NCI-H526 (cell line): ENCODE measurements around the gene SNX27.
"Not testable (repeated sequence)": the region's sequence is repeated elsewhere in the genome, so short reads cannot be mapped to it uniquely, and the experiment has no call there.

ENCODE experiments used
- DNase-seq, 2 experiments: peaks; one replicate each; lab custom pipeline; 2025; lab: John Stamatoyannopoulos, UW

Gene SNX27

DNA sequence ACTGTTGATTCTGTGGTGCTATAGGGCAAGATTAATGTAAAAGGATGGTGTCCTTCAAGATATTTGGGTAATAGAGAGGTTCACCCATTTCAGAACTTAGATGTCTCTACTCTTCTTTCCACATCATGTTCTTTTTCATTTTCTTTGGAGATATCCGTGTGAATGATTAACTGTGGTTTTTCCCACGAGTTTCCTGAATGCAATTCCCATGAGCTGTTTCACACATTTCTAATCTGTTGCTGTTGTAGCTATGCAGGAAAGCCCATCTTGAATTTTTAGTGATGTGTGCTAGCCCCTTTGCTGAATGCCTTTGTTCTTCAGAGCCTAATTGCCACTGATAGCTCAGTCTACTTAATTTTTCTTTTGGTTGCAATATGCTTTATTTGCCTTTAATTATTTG lies 27.6 kb downstream of the SNX27 start:
- DNase-seq, result no peak

DNA sequence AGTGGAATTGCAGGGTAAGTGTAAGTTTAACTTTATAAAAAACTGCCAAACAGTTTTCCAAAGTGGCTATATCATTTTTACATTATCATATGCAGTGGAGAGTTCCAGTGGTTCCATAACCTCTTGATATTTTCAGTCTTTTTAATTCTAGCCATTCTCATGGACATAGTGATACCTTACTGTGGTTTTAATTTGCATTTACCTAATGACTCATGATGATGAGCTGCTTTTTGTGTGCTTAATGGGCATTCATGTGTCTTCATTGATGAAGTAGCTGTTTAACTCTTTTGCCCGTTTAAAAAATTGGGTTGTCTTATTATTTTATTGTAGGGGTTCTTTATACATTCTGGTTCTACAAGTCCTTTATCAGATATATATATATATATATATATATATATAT lies 29.4 kb downstream of the SNX27 start:
- peak; percentile 63 for DNase-seq

DNA sequence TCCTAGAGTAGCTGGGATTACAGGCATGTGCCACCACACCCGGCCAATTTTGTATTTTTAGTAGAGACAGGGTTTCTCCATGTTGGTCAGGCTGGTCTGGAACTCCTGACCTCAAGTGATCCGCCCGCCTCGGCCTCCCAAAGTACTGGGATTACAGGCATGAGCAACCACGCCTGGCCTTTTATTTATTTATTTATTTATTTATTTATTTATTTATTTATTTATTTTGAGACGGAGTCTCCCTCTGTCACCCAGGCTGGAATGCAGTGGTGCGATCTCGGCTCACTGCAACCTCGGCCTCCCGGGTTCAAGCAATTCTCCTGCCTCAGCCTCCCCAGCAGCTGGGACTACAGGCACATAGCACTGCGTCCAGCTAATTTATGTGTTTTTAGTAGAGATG lies 31.2 kb downstream of the SNX27 start:
- not testable (repeated sequence) for DNase-seq

DNA sequence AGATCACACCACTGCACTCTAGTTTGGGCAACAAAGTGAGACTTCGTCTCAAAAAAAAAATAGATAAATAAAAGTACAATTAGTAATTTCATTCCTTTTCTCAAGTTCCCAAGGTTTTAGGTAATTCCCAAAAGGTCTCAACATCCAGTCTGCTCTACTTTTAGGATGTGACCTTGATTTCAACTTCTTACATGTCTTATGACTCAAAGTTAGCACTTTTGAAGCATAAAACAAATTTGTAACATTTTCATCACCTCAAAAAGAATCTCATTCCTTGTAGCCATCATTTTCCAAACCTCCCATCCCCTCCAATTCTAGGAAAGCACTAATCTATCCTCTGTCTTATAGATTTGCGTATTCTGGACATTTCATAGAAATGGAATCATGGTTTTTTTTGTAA lies 32.2 kb downstream of the SNX27 start:
- no peak for DNase-seq

DNA sequence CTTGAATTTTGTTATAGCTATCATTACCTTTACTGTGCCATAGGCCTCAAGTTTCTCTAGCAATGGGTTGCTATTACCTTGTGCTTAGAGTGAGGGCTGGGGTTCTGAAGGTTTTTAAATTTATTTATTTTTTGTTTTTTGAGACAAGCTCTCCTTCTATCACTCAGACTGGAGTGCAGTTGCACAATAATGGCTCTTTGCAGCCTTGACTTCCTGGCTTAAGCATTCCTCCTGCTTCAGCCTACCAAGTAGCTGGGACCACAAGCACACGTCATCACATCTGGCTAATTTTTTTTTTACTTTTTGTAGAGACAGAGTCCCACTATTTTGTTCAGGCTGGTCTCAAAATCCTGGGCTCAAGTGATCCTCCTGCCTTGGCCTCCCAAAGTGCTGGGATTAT lies 41.5 kb downstream of the SNX27 start:
- no peak for DNase-seq

DNA sequence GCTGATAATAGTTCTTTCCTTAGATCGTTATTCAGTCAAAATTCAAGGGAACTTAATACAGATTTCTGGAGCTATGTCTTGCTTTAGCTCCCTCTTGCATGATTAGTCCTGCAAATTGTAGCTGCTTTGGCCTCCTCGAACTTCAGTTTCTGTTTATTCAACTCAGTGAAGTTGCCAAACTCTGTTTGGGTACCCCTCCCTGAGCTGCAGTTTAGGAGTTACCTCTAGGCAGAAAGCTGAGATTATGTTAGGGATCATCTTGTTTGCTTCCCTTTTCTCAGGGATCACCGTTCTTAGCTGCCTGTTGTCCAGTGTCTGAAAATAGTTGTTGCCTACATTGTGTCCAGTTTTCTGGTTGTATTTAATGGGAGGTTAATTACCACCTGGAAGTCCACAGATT lies 43.5 kb downstream of the SNX27 start:
- DNase-seq, result no peak

DNA sequence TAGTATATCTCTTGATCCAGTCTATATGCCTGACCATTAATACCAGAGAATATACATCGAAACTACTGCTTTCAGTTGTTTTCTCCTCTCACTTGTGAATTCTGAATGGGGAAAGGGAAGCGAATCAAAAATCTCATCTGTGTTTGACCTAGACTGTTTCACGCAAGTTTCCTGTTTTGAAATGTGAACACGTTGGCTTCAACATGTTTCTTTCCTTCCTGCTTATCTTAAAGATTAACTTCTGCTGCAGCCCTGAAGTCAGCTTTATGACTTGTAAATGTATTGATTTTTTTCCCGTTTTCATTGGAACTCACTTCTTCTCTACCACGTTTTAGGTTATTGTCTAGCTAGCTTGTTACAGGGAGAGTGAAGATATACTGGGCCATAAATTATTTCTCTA lies 49.9 kb downstream of the SNX27 start:
- no peak for DNase-seq

DNA sequence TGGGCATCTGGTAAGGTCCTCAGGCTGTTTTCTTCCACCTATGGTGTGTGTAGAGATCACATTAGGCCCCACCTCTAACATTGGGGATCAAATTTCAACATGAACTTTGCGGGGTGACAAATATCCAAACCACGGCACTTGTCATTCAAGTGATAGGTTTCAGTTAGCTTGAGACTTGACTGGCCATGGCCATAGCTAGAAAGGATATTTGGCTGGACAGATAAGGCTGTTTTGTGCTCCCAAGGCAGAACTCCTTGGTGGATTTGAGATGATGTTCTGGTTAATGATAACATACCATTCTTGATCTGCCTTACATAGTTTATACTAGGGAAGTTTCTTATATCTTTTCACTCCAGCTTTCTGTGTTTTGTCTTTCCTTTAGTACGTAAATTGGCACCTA lies 56.2 kb downstream of the SNX27 start:
- DNase-seq, result no peak

DNA sequence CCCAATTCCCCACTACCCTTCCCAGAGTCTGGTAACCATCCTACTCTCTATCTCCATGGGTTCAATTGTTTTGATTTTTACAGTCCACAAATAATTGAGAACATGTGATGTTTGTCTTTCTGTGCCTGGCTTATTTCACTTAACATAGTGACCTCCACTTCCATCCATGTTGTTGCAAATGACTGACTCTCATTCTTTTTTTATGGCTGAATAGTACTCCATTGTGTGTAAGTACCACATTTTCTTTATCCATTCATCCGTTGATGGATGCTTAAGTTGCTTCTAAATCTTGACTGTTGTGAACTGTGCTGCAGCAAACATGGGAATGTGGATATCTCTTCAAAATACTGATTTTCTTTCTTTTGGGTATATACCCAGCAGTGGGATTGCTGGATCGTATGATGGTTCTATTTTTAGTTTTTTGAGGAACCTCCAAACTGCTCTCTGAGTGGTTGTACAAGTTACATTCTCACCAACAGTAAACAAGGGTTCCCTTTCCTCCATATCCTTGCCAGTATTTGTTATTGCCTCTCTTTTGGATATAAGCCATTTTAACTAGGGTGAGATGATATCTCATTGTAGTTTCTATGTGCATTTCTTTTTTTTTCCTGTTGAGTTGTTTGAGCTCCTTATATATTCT lies 58.3 kb downstream of the SNX27 start:
- DNase-seq, result not testable (repeated sequence)

DNA sequence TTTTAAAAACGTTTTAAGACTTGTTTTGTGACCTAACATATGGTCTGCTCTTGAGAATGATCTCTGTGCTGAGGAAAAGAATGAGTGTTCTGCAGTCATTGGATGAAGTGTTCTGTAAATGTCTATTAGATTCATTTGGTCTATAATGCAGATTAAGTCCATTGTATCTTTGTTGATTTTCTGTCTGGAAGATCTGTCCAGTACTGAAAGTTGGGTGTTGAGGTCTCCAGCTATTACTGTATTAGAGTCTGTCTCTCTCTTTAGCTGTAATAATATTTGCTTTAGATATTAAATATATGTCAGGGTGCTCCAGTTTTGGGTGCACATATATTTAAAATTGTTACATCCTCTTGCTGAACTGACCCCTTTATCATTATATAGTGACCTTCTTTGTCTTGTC lies 61.6 kb downstream of the SNX27 start:
- DNase-seq, result no peak

DNA sequence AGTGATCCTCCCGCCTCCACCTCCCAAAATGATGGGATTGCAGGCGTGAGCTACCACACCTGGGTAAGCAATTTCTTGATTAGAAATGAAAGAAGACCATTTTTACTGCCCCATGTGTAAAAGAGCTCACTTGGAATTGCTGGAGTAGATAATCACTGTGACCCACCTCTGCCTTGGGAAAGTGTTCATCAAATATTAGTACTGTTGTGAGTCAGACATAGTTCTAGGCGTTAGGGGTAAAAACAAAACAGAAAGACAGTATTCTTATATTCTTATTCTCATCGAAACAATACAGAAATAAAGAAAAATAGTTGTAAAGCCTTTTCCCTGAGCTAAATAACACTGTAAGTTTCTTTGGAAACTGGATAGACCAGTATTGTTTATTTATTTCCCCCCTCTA lies 68.5 kb downstream of the SNX27 start:
- DNase-seq, result no peak

DNA sequence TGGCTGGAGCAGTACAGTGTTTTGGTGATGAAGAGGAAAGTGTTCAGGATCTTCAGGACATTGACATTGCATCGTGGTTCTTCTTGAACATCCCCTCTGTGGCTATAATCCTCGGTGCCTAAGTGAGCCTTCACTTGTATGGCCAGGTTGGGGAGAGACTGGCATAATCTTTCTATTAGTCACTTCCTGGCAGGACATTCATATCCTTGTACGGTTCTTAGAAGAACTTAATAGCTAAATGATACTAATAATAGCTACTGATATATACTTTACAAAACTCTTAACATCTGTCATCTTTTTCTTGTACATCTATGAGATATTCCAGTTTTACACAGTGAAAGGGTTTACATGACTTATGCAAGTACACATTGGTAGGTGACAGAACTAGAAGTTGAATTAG lies 69.0 kb downstream of the SNX27 start:
- DNase-seq, result no peak

DNA sequence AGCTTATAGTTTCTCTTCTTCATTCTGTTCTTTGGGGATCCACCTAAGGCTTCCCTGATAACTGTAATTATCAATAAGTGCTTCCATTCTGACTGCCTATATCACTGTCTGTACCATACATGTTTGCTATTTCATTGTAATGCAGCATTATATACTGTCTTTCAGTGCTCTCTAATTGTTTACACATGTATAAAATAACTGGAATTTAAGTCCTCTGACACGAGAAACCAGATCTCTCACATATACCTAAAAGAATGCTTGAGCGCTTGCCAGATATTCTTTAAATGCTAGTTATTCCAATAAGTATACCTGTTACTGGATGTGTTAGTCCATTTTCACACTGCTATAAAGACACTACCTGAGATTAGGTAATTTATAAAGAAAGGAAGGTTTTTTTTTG lies 70.1 kb downstream of the SNX27 start:
- DNase-seq, result no peak

DNA sequence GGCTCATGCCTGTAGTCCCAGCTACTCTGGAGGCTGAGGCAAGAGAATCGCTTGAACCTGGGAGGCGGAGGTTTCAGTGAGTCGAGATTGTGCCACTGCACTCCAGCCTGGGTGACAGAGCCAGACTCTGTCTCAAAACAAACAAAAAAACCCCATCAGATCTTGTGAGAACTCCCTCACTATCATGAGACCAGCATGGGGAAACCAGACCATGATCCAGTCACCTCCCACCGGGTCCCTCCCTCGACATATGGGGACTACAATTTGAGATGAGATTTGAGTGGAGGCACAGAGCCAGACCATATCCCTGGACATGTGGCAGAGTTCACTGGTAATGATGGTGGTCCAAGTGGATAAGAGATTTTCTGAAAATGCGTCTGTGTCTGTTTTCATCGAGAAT lies 71.1 kb downstream of the SNX27 start:
- not testable (repeated sequence) for DNase-seq

DNA sequence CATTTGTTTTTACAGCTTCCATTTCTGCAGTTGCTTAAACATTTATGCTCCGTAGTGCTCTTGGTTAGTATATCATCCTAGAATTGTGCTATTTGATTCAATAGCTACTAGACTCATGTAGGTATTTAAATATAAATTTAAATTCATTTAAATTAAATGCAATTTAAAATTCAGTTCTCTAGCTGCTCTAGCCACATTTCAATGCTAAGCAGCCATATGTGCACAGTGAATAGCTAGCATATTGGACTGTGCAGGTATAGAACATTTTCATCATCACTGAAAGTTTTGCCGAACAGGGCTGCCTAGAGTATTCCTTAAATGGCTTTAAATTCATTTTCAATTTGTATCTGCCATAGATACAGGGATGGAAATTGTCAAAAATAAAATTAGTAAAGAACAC lies 72.3 kb downstream of the SNX27 start:
- no peak for DNase-seq

DNA sequence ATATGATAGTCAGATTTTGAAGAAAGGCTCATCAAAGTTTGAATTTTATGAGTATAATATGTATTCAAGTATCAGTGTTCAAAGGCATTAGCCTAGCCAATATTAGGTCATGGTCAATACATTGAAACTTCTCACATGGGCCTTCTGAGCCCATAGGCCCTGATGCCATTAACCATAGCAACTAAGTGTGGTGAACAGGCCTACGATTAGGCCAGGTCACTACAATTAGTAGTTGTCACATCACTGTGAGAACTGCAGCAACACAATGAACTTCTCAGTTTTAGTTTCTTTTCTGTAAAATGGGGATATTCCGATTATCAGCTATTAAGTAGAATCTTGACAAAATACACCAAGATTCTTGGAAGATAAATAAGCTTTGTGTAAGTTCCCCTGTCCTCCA lies 74.7 kb downstream of the SNX27 start:
- DNase-seq, result no peak

DNA sequence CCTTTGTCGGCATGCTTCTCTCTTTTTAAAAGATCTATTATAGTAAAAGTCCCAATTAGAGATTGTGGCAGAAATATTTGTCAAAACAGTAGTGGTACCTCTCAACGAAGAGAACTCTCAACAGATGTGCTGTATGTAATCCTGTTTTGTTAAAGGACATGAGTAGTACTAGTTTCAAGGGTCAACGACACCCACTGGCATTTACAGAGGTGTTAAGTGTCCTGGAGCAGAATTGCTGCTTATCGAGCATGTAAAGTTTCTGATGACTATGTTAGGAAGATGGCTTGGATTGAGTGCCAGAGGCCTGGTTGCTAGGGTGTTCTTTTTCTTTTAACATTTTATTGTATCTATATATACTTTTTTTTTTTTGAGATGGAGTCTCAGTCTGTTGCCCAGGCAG lies 77.6 kb downstream of the SNX27 start:
- no peak for DNase-seq

DNA sequence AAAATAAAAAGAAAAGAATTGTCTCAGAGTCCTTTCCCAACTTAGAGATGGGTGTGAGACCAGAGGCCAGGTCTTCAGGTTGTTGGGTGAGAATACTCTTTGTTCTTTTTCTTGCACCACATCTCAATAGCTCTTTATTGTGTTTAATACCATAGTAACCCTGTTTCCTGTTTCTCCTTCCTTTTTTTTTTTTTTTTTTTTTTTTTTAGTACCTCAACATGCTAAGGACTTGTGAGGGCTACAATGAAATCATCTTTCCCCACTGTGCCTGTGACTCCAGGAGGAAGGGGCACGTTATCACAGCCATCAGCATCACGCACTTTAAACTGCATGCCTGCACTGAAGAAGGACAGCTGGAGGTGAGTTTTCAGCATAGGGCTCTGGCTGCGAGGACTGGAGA lies 80.4 kb downstream of the SNX27 start:
- DNase-seq, result no peak

DNA sequence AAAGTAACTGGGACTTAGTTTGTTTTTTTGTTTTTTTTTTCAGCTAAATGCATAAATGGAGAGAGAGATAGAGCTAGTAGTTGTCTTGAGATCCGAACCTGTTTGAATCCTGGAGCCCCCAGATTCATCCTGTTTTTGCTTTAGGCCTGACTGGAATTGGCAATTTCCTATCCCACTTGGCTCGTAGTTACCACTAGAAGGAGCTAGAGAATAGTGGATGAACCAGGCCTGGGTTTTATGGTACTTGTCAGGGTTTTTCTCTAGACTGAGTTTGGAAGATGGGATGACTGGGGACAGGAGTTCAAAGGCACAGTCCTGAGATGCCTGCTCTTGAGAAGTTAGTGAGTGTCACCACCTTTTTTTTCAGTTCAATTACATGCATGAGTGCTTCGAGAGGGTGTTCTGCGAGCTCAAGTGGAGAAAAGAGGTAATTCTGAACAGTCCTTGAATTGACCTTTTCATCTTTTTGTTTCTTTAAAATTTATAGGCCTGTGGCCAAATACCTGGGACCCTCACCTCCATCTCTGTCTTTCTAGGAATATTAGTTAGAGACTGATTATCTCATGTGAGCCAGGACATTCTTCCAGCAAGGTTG lies 81.3 kb downstream of the SNX27 start:
- peak; percentile 53 to 74 for DNase-seq

DNA sequence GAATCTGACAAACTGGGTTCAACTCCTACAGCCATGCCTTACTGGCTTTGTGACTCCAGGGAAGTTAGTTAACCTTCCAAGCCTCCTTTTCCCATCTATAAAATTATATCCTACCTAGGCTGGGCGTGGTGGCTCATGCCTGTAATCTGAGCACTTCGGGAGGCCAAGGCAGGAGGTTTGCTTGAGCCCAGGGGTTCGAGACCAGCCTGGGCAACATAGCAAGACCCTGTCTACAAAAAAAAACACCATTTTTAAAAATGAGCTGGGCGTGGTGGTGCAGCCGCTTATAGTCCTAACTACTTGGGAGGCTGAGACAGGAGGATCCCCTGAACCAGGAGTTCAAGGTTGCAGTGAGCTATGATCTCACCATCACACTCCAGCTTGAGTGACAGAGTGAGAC lies 89.7 kb downstream of the SNX27 start:
- DNase-seq, result no peak

DNA sequence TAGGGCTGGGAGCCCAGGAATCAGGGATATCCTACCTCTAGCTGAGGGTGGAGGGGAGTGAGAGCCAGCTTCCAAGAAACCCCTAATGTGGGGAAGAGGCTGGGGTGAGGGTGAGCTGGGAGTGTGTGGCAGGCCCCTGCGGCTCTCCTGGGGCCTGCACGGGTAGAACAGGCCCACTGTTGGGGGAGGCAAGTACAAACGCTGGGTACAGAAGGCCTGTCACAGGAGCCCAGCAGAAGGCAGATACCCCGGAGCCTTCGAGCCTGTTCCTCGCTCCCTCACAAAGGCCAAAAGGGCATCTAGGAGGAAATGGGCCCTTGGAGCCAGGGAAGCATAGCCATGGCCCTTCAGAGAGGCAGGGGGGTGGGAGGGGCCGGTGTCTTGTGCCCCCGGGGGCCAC lies 91.1 kb downstream of the SNX27 start:
- no peak for DNase-seq

DNA sequence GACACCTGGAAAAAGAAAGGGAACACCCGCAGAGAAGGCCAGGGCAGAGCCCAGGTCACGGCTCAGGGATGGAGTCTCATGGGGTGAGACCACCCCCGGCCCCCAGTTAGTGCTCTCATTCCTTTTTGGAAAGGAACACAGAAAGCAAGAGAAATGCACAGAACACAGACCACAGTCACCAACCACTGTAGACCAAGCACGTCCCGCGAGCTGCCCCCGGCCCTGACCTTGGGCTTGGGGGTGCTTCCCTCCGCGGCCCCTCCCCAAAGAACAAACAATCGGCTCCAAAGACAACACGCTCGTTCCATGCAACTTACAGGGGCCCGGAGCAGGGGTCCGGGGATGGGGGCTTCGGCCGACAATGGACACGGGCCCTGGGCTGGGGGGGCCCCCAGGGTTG lies 92.0 kb downstream of the SNX27 start:
- DNase-seq, result no peak

DNA sequence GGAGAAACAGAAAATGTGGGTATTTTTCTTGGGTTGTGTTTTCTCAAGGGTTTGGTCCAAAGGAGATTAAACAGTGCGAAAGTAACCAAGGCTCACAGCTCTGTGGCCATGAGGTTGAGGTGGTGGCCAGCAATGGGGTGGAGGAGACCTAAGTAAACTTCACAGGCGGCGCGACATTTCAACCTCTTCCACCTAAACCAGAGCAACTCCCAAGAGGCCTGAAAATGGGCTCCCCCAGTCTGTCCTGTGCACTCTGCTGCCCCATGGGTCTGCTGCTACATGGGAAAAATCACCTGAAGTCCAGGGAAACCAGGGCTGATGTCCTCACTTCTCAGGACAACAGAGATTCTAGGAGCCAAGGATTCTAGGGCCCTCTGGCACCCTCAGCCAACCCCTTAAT lies 92.4 kb downstream of the SNX27 start:
- DNase-seq, result no peak

DNA sequence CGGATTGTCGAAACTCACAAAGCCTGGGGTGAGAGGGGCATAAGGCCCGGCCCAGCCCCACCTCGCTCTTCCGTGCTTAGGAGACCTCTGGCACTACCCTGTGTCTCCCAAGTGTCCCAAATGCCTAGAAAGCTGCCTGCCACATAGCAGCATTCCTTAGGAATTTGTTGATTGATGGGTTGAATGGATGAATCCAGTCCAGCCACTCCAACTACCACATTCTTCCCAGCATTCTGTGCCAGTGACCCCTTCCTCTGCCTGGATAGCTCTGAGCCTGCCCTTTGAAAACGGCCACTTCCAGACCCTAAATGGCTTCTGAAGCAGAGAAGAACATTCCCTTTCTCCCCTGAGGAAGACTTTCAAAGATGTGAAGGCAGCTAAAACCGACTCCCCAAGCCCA lies 93.3 kb downstream of the SNX27 start:
- DNase-seq, result no peak
